Left lung (tissue), 10 donors: ENCODE data around the gene NRAP. TPM values are rescaled to one million over a fixed set of nuclear protein-coding genes. Genes with fewer than 3 reads are reported as not detected.

Experiments used
- ATAC-seq: fragments of 200-7000 bp; cut with Tn5 transposase; one replicate; pipeline ENCODE4 v1.9.1; 2020; ENCODE audit warnings: moderate library complexity
- DNase-seq, 4 donors: peaks; one replicate each; pipeline ENCODE4 v3.0.0-alpha.2; 2013 to 2020
- H3K27ac ChIP-seq, 2 donors: fragments of 200-600 bp; sonication (generic) in 1 of 2; one replicate each; pipeline versions ENCODE4 v1.5.0 to v1.8.0; 2020 to 2021
- H3K27me3 ChIP-seq, 2 donors: fragments of 200-600 bp; sonication (generic) in 1 of 2; one replicate each; pipeline versions ENCODE4 v1.5.0 to v1.8.0; 2020 to 2021
- H3K36me3 ChIP-seq, 2 donors: fragments of 200-600 bp; sonication (generic) in 1 of 2; one replicate each; pipeline versions ENCODE4 v1.5.0 to v1.8.0; 2020 to 2021
- H3K4me1 ChIP-seq, 2 donors: fragments of 200-600 bp; one replicate each; pipeline ENCODE4 v1.8.0; 2021
- H3K4me3 ChIP-seq, 2 donors: fragments of 200-600 bp; sonication (generic) in 1 of 2; one replicate each; pipeline versions ENCODE4 v1.5.0 to v1.8.0; 2020 to 2021; ENCODE audit warnings: mild to moderate bottlenecking in 1 of 2
- H3K9me3 ChIP-seq, 2 donors: fragments of 200-600 bp; sonication (generic) in 1 of 2; one replicate each; pipeline versions ENCODE4 v1.5.0 to v1.8.0; 2020 to 2021
- intact Hi-C, 2 donors: fragments of 100-400 bp; cut with DNase I; formaldehyde crosslinking; loops; one replicate each; pipeline versions ENCODE4 v1.11.2 to v1.14.2; 2022
- polyA plus RNA-seq, 6 donors: library from polyadenylated mRNA; unstranded; fragments of 120-200 nt; gene quantifications; one replicate each; pipeline ENCODE4 v1.2.1, GENCODE V29; 2013; ENCODE audit not compliant: insufficient read length in 6 of 6
- total RNA-seq, 2 donors: library from RNA; stranded (reverse); fragmentation: NEBNext Ultra II Directional; extraction: Animal tissue kit (Norgen Biotek cat#: 25700); gene quantifications; one replicate each; pipeline ENCODE4 v1.2.1, GENCODE V29; 2021
- TF ChIP-seq, protein P1 (sequence below), 2 donors: fragments of 200-600 bp; sonication (generic) in 1 of 2; IDR thresholded peaks; one replicate each; pipeline versions ENCODE4 v1.5.0 to v1.8.0; 2021; ENCODE audit warnings: antibody characterized with exemption in 2 of 2
- donor health status: DM: no; HTN: yes; CAD: no.
- donor health status: DM: no; HTN: no; CAD: no.

The NRAP gene
- total and polyA plus RNA-seq, 8 donors: 0.03 to 0.26 (median 0.07) TPM; not detected in 4

DNA sequence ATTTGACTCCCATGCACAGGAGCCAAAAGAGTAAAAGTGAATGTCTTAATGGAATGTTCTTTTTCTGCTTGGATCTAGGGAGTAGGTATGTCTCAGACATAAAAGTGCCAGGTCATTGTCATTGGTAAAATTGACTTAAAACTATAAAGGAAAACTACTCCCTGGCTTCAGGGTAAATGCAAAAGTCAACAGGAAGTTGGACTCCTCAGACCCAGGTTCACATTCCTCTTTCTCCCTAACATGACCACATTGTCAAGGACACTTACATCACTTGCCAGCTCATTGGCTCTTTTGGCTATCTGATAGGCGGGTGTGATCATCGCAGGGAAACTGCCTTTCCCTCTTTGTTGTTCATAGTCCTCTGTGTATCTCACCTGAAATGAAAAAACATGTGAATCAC is 13.7 kb downstream of the NRAP start:
- Histone ChIP-seq H3K36me3 (no peaks in the 10 kb centered on the region), H3K27me3 (peaks cover 0 to 3% of the 10 kb centered on the region in 2 donors), H3K4me3 (no peak overlapping the region), H3K9me3 (no peaks in the 10 kb centered on the region), H3K4me1 (no peaks in the 10 kb centered on the region), H3K27ac (no peak overlapping the region)
- DNase-seq (no peak), ATAC-seq (no peak)
- TF ChIP-seq, protein P1, sequence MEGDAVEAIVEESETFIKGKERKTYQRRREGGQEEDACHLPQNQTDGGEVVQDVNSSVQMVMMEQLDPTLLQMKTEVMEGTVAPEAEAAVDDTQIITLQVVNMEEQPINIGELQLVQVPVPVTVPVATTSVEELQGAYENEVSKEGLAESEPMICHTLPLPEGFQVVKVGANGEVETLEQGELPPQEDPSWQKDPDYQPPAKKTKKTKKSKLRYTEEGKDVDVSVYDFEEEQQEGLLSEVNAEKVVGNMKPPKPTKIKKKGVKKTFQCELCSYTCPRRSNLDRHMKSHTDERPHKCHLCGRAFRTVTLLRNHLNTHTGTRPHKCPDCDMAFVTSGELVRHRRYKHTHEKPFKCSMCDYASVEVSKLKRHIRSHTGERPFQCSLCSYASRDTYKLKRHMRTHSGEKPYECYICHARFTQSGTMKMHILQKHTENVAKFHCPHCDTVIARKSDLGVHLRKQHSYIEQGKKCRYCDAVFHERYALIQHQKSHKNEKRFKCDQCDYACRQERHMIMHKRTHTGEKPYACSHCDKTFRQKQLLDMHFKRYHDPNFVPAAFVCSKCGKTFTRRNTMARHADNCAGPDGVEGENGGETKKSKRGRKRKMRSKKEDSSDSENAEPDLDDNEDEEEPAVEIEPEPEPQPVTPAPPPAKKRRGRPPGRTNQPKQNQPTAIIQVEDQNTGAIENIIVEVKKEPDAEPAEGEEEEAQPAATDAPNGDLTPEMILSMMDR (IDR thresholded peaks at IDR 0.05): no peak
- intact Hi-C loops: no loop called here

DNA sequence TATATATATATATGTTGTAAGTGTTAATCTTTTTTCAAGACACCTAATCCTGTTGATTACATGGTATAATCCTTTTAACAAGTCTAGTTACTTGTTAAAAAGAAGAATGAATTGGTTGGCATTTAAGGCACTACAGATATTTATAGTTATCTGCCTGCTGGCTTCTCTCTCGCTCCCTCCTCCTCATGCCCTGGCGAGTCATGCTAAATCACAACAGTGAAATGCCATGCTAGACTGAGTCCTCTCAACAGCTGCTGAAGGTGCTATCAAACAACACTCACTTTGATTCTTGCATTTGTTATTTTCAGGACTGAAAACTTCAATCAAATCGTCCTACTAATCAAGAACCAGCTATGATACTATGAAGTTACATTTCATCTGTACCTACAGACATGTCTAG is 15.4 kb downstream of the NRAP start:
- TF ChIP-seq, protein P1 (IDR thresholded peaks at IDR 0.05): no peak
- intact Hi-C loops: no loop called here
- Histone ChIP-seq H3K36me3 (no peaks in the 10 kb centered on the region), H3K27me3 (no peaks in the 10 kb centered on the region), H3K27ac (no peak overlapping the region), H3K4me3 (no peak overlapping the region), H3K4me1 (peaks cover 0 to 4% of the 10 kb centered on the region in 2 donors), H3K9me3 (no peaks in the 10 kb centered on the region)
- ATAC-seq: no peak
- DNase-seq: no peak

DNA sequence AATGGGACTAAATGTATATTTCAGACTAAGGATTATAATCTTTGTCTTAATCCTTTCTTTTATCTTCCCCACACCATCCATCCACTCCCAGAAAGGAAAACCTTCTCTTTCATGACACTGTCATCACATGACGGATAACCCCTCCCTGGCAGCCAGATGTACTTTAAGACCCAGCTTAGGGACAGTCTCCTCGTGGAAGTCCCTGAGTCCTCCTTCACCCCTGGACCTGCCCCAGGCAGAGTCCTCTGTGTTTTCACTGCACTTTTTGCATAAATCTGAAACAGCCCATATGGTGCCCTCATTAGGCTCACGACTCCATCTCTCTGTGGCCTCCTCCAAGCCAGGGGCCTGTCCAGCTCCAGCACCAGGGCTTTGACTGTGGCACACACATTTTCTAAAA is 16.0 kb downstream of the NRAP start:
- no peak for DNase-seq
- TF ChIP-seq, protein P1 (IDR thresholded peaks at IDR 0.05): no peak
- no peaks in the 10 kb centered on the region for H3K9me3 ChIP-seq
- ATAC-seq: no peak
- H3K27ac ChIP-seq: no peak overlapping the region
- H3K4me3 ChIP-seq: no peak overlapping the region
- intact Hi-C loops: no loop called here
- no peaks in the 10 kb centered on the region for H3K36me3 ChIP-seq
- no peaks in the 10 kb centered on the region for H3K27me3 ChIP-seq
- H3K4me1 ChIP-seq: peaks cover 0 to 4% of the 10 kb centered on the region in 2 donors

- TF ChIP-seq, protein P1 (IDR thresholded peaks at IDR 0.05): no peak
- intact Hi-C loops: no loop called here
- H3K27me3 ChIP-seq: no peaks in the 10 kb centered on the region
- no peak overlapping the region for H3K4me3 ChIP-seq
- H3K27ac ChIP-seq: no peak overlapping the region
- ATAC-seq: peak; percentile 24
- no peaks in the 10 kb centered on the region for H3K9me3 ChIP-seq
- no peak for DNase-seq
- peaks cover 0 to 4% of the 10 kb centered on the region in 2 donors for H3K4me1 ChIP-seq
- no peaks in the 10 kb centered on the region for H3K36me3 ChIP-seq
Measured at GRCh38 chr10:113646336-113647201, 17.3 kb downstream of the NRAP start.

DNA sequence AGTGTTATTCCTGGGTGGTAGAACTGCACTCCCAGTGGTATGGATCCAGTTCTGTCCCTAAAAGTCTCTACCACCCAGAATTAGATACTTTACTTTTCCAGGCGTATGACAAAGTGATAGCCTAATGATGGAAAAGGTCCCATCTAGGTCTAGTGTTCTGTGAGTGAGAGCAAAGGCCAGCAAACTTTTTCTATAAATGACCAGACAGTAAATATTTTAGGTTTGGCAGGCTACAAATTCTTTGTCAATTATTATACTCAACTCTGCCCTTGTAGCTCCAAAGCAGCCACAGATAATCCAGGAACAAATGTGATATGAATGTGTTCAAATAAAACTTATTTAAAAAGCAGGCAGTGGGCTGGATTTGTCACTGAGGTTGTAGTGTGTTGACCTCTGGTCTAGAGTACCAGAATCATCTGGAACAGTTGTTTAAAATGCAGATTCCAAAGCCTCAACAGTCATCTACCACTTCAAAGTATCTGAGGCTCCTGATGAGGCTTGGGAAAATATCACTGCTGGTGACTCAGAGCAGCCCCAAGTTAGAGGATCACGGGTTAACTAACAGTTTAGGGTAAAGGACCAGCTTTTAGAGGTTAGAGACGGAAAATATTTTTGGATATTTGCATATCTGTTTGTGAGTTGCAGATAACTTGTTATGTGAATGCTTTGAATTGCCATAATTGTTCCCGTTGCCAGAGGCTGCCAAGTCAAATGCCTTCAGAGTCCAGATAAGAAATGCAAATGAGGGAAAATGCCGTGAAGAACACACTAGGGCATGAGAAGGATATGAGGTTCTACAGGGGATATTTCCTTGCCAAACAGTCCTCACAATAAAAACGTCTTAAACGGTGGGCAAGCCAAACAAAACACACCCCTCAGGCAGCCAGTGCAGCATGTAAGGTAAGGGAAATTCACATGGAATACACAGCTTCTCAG is 19.4 kb downstream of the NRAP start:
- intact Hi-C loops: no loop called here
- H3K36me3 ChIP-seq: no peaks in the 10 kb centered on the region
- no peaks in the 10 kb centered on the region for H3K27me3 ChIP-seq
- TF ChIP-seq, protein P1 (IDR thresholded peaks at IDR 0.05): no peak
- DNase-seq: no peak
- ATAC-seq: peak; percentile 73
- no peak overlapping the region for H3K4me3 ChIP-seq
- H3K9me3 ChIP-seq: no peaks in the 10 kb centered on the region
- H3K4me1 ChIP-seq: peaks cover 0 to 4% of the 10 kb centered on the region in 2 donors
- H3K27ac ChIP-seq: no peak overlapping the region
